HG02763 (cell line): ENCODE measurements around the gene PRF1.
"Not testable (repeated sequence)": the region's sequence is repeated elsewhere in the genome, so short reads cannot be mapped to it uniquely, and the experiment has no call there.

Experiments
- ATAC-seq: cut with Tn5 transposase; IDR thresholded peaks from one replicate; pipeline ENCODE4 v1.9.1; 2021; ENCODE audit warnings: mild to moderate bottlenecking, moderate library complexity; ENCODE audit not compliant: unreplicated experiment

The PRF1 gene

GRCh38 chr10:70617798-70618568, 15.4 kb upstream of the PRF1 start:
- ATAC-seq = no peak

DNA sequence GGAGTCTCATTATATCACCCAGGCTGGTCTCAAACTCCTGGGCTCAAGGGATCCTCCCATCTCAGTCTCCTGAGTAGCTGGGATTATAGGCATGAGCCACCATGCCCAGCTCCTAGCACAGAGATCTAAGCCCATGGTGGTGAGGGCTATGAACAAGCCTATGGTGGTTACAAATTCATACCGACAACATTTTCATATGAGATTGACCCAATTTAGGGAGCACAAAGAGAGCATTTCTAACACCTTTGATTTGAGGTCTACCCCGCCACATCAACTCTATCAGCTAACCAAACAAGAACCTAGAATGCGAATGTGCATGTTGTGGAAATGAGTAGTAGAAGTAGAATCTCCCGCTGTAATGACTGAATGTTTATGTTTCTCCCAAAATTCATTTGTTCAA, 14.2 kb upstream of the PRF1 start:
- no peak for ATAC-seq

GRCh38 chr10:70615784-70616522, 13.4 kb upstream of the PRF1 start:
- no peak for ATAC-seq

GRCh38 chr10:70615211-70615610, 12.7 kb upstream of the PRF1 start:
- no peak for ATAC-seq

- ATAC-seq = not testable (repeated sequence)
Measured at GRCh38 chr10:70614364-70614763, 11.8 kb upstream of the PRF1 start.

- no peak for ATAC-seq
Measured at GRCh38 chr10:70613941-70614340, 11.4 kb upstream of the PRF1 start.

DNA sequence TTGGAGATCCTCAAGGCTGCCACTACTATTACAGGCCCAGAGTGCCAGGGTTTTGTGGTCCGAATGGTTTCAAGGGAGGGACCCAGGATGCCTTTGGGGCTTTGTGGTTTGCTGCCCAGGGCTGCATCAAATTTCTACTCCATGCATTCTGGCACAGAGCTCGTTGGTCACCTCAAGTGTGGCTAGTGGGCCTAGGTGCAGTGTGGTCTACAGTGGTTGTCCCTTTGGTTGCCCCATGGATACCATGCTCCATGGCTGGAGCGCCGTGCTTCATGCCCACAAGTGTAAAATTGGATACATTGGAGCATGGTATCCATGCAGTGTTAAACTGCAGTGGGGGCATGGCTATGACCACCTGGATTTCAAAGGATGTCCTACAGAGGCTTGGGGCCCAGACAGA, 5.4 kb upstream of the PRF1 start:
- ATAC-seq = no peak

DNA sequence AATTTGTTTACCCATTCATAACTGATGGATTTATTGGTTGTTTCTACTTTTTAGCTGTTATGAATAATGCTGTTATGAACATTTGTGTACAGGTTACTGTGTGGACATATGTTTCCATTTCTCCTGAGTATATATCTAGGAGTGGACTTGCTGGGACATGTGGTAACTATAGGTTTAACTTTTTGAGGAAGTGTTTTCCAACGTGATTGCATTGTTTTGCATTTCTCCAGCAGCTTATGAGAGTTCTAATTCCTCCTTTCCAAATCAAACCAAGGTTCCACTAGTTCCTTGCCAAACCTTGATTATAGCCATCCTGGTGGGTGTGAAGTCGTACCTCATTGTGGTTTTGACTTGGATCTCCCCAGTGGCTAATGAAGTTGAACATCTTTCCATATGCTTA, 2.6 kb upstream of the PRF1 start:
- ATAC-seq = no peak

DNA sequence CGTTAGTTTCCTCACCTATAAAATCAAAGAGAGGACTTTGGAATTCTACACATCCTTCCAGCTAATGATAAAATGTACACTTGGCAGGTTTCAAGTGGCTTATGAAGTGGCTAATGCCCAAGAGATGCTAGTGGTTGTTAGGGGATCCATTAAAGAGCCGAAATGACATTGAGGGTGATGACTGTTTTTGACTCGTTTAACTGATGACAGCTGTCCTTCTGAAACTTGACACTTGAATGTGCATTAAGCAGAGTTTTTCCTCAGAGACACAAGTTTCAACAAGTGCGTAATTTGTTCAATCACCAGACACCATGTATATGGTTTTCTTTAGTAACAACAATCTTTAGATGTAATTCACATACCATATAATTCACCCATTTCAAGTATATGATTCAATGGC, 1.6 kb upstream of the PRF1 start:
- no peak for ATAC-seq

GRCh38 chr10:70603449-70603801, 884 bp upstream of the PRF1 start:
- ATAC-seq = no peak

- no peak for ATAC-seq
Measured at GRCh38 chr10:70601746-70602145, 795 bp downstream of the PRF1 start.

DNA sequence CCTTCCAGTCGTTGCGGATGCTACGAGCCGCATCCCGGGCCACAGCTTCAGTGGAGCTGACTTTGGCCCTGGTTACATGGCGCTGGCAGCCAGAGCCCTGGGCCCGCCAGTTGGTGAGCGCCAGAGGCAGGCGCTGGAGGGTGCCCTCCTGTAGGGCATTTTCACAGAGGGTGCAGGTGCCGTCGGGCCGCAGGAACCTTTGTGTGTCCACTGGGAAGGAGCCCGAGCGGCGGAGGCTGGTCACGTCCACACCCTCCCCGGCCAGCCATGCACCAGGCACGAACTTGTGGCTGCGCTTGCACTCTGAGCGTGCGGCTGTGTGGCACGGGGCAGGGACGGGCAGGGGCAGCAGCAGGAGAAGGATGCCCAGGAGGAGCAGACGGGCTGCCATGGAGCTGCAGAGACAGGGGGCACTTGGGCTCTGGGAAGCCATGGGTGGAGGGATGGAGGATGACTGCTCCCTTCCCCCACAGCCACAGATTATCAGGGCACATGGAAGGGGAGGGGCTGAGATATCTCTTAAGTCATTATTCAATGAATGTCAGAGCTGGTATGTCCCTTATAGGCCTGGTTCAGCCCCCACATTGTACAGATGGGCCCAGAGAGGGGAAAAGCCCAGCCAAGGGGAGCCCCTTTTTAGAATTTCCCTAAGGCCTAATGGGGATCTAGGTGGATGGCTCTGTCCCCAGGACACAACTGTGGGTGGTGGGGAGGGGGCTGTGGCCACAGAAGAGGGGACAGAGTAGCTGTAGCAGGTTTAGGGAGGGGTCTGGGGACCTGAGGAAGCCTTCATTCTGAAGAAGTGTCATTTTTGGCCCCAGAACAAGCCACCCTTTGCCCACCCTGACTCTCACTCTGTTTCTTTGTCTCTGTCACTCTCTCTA, 1.8 kb downstream of the PRF1 start:
- ATAC-seq = no peak

DNA sequence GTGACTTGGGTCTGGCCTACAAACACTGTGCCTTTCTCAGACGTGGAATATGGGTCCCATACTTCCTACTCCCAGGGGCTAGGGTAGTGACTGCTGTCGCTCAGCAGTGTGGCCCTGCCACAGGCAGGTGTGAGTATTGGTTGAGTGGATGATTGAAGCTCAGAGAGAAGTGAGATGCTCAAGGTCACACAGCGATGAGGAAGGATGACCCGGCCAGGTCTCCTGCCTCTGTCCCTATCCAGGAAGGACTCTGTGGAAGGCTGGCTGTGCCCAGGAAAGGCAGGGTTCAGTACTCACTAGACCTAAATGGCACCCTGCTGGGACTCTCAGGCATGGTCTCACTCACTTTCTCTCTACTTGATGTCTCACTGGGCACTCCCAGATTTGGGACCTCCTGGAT, 2.8 kb downstream of the PRF1 start:
- no peak for ATAC-seq

- no peak for ATAC-seq
Measured at GRCh38 chr10:70599319-70599718, 3.2 kb downstream of the PRF1 start.

GRCh38 chr10:70598857-70599295, 3.7 kb downstream of the PRF1 start:
- ATAC-seq = no peak

- no peak for ATAC-seq
Measured at GRCh38 chr10:70597856-70598815, 4.4 kb downstream of the PRF1 start.

- no peak for ATAC-seq
Measured at GRCh38 chr10:70596860-70597809, 5.4 kb downstream of the PRF1 start.

DNA sequence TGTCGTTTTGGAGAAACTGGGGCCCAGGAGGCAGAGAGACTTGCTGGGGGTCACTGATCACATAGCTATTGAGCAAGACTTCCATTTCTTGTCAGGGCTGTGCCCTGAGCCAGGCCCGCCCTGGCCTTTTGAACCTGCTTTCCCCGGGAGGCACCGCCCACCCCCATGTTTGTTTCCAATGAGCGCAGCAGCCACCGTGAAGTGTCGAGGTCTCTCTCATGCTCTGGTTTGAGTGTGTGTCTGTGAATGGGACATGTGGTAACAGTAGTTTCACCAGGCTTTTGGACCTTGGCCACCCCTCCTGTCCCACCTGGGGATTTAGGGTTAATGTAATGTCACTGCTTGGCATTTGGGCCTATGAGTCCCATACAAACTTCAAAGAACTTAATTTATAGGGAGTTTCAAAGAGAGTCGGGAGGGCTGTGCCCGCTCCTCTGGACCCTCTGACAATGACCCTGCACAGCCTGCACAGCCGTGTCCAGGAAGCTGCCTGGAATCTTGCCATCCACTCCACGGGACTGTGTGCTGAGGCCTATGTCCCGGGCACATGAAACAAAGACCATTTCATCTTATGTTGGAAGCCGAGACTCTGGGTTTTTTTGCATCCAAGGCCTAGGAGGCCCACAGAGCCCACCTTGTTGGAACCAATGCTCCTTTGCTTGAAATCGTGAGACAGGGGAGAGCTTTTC, 6.3 kb downstream of the PRF1 start:
- no peak for ATAC-seq

DNA sequence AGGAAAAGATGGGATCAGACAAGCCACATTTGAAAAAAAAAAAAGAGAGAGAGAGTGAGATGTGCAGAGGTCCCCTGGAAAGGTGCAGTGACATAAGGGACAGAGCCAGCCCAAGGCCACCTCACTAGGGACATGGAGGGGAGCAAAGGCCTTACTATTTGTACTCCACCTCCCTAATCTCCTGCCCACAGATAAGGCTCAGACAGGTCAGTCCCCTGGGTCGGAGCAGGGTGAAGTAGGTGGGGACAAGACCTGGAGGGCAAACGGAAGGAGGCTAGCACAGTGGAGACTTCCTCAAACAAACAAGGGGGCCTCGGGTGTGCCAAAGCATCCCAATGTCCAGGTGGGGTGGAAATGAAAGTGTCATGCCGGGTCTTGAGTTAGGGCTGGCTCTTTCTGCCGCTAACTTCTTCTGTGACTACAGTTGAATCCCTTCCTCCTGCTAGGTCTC, 7.0 kb downstream of the PRF1 start:
- no peak for ATAC-seq
